Osteocyte (in vitro differentiated cells): ENCODE measurements around the gene EFNA3. TPM values are rescaled to one million over a fixed set of nuclear protein-coding genes. Genes with fewer than 3 reads are reported as not detected.

Experiments used
- DNase-seq: peaks from one replicate; pipeline ENCODE4 v3.0.0; 2021; ENCODE audit warnings: mixed read lengths; ENCODE audit not compliant: unreplicated experiment; ENCODE audit errors: extremely low spot score
- H3K27ac Mint-ChIP-seq: one replicate; pipeline ENCODE4 v1.8.0; 2021; ENCODE audit warnings: mild to moderate bottlenecking, mixed read lengths; ENCODE audit not compliant: unreplicated experiment
- H3K27me3 Mint-ChIP-seq: one replicate; pipeline ENCODE4 v1.8.0; 2021; ENCODE audit warnings: mixed read lengths; ENCODE audit not compliant: unreplicated experiment
- H3K36me3 Mint-ChIP-seq: one replicate; pipeline ENCODE4 v1.8.0; 2021; ENCODE audit warnings: mixed read lengths; ENCODE audit not compliant: unreplicated experiment
- H3K4me1 Mint-ChIP-seq: one replicate; pipeline ENCODE4 v1.8.0; 2021; ENCODE audit warnings: mixed read lengths; ENCODE audit not compliant: unreplicated experiment
- H3K4me3 Mint-ChIP-seq: one replicate; pipeline ENCODE4 v1.8.0; 2021; ENCODE audit warnings: mild to moderate bottlenecking, moderate library complexity, mixed read lengths; ENCODE audit not compliant: unreplicated experiment
- H3K9me3 Mint-ChIP-seq: one replicate; pipeline ENCODE4 v1.8.0; 2021; ENCODE audit warnings: mixed read lengths; ENCODE audit not compliant: unreplicated experiment
- total RNA-seq: library from RNA; stranded (reverse); gene quantifications from 2 replicates; pipeline ENCODE4 v1.2.1, GENCODE V29; 2021
- TF ChIP-seq, protein P1 (sequence below): fragments of 200-600 bp; sonication (generic); IDR thresholded peaks from 2 replicates; pipeline ENCODE4 v1.5.0; 2021; ENCODE audit warnings: antibody characterized with exemption, mild to moderate bottlenecking, moderate library complexity

The EFNA3 gene
- total RNA-seq, 1 donor from 2014 or later: 2.9 TPM

DNA sequence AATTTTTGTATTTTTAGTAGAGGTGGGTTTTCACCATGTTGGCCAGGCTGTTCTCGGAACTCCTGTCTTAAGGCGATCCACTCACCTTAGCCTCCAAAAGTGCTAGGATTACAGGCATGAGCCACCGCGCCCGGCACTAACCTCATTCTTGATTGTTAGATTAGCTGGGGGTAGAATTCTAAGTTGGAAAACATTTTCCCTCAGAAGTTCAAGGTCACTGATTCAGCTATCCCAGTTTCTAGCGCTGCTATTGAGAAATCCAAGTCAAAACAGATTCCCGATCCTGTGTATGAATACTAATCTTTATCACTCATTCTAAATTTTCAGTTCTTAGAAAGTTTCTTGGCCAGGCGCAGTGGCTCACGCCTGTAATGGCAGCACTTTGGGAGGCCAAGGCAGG, 24.7 kb downstream of the EFNA3 start:
- Mint-ChIP-seq H3K4me1 (no peaks in the 10 kb centered on the region), H3K36me3 (no peaks in the 10 kb centered on the region), H3K9me3 (no peaks in the 10 kb centered on the region), H3K4me3 (no peak overlapping the region), H3K27ac (no peak overlapping the region), H3K27me3 (peaks cover 15% of the 10 kb centered on the region)
- TF ChIP-seq, protein P1, sequence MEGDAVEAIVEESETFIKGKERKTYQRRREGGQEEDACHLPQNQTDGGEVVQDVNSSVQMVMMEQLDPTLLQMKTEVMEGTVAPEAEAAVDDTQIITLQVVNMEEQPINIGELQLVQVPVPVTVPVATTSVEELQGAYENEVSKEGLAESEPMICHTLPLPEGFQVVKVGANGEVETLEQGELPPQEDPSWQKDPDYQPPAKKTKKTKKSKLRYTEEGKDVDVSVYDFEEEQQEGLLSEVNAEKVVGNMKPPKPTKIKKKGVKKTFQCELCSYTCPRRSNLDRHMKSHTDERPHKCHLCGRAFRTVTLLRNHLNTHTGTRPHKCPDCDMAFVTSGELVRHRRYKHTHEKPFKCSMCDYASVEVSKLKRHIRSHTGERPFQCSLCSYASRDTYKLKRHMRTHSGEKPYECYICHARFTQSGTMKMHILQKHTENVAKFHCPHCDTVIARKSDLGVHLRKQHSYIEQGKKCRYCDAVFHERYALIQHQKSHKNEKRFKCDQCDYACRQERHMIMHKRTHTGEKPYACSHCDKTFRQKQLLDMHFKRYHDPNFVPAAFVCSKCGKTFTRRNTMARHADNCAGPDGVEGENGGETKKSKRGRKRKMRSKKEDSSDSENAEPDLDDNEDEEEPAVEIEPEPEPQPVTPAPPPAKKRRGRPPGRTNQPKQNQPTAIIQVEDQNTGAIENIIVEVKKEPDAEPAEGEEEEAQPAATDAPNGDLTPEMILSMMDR: no peak
- DNase-seq: no peak

DNA sequence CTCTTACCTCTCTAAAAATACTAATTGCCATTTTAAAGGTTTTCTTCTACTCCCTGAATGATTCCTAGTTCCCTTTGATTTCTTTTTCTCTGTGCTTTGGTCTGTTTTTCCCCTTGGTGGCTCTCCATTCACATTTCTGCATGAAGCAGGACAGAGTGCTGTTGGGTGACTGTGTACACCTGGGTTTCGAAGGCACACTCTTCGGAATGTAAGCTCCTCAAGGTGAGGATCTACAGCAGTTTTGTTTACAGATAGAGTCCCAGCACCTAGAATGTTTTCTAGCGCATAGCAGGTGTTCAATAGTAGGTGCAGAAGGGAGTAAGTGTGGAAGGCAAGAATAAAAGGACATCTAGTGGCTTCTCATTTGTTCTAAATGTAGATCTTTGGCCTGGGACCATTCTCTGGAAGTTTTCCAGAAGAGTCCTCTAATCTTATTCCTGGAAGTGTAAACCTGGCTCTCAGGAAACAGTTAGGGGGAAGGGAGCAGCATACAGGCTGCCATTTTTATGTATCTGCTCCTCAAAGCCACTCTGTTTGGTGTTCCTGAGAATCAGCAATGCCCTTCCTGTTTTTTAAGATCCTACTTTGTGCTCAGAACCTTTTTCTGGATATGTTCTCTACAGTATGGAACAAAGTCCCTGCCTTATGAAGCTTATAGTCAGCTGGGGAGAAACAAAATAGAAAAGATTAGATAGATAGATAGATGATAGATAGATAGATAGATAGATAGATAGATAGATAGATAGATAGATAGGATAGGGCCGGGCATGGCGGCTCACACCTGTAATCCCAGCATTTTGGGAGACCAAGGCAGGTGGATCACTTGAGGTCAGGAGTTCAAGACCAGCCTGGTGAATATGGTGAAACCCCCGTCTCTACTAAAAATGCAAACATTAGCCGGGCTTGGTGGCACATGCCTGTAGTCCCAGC, 26.2 kb downstream of the EFNA3 start:
- no peak overlapping the region for H3K4me3 Mint-ChIP-seq
- H3K36me3 Mint-ChIP-seq: no peaks in the 10 kb centered on the region
- no peaks in the 10 kb centered on the region for H3K9me3 Mint-ChIP-seq
- no peaks in the 10 kb centered on the region for H3K4me1 Mint-ChIP-seq
- no peak overlapping the region for H3K27ac Mint-ChIP-seq
- DNase-seq: no peak
- TF ChIP-seq, protein P1: no peak
- peaks cover 20% of the 10 kb centered on the region for H3K27me3 Mint-ChIP-seq

DNA sequence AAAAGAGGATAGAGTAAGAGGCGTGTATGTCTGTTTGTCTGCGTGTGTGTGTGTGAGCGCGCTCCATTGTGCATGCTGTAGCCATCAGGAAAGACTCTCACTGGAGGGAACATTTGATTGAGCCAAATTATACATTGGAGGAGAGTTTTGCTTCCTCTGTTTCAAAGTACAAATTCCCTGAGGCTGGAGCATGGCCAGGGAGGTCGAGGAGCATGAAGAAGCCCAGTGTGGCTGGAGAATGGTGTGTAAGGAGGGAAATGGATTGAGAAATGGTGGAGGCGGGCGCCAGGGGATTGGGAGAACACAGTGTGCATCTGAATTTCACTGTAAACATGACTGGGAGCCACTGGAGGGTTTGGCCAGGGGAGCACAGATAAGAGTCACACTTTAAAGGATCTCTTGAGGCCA, 27.0 kb downstream of the EFNA3 start:
- TF ChIP-seq, protein P1: no peak
- no peaks in the 10 kb centered on the region for H3K9me3 Mint-ChIP-seq
- H3K36me3 Mint-ChIP-seq: no peaks in the 10 kb centered on the region
- no peak overlapping the region for H3K4me3 Mint-ChIP-seq
- DNase-seq: no peak
- no peaks in the 10 kb centered on the region for H3K4me1 Mint-ChIP-seq
- H3K27me3 Mint-ChIP-seq: peaks cover 20% of the 10 kb centered on the region
- H3K27ac Mint-ChIP-seq: no peak overlapping the region

DNA sequence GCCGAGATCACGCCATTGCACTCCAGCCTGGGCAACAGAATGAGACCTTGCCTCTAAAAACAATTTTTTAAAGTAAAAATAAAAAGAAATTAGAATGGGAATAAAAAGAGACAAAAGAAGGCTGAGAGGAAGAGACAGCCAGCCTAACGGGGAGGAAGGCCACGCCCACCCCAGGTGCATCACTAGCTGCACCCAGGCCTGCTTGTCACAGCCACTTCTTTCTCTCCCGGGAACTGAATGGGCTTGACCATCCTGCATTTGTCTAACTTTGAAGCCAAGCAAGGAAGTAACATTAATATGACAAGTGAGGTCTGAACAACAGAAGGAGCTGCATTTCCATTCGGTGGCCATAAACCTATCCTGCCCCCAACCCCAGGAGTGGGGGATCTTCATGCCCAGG, 28.2 kb downstream of the EFNA3 start:
- TF ChIP-seq, protein P1: no peak
- Mint-ChIP-seq H3K27me3 (peaks cover 20% of the 10 kb centered on the region), H3K4me1 (no peaks in the 10 kb centered on the region), H3K9me3 (no peaks in the 10 kb centered on the region), H3K4me3 (no peak overlapping the region), H3K27ac (no peak overlapping the region), H3K36me3 (no peaks in the 10 kb centered on the region)
- DNase-seq: no peak
